IMR-90 (cell line): ENCODE measurements around the gene DEAF1. TPM values are rescaled to one million over a fixed set of nuclear protein-coding genes. Genes with fewer than 3 reads are reported as not detected.

ENCODE experiments used
- ATAC-seq: fragments of 200-7000 bp; cut with Tn5 transposase; 2 replicates; pipeline ENCODE4 v1.9.1; 2020; ENCODE audit warnings: low read depth, mild to moderate bottlenecking, moderate library complexity
- BruUV-seq: library from RNA; stranded (reverse); fragments of 400-500 nt; replicated peaks from 2 replicates; lab custom pipeline; 2021; lab: Mats Ljungman, UMichigan
- CTCF ChIA-PET: fragments of 300-600 bp; formaldehyde crosslinking; extraction: SDS; loops from one replicate; lab custom pipeline; 2021; ENCODE audit warnings: antibody characterized with exemption; lab: Yijun Ruan, JAX
- POLR2A ChIA-PET: fragments of 300-600 bp; sonication (Branson Sonifier 250); formaldehyde crosslinking; loops from one replicate; lab custom pipeline; 2022; ENCODE audit warnings: antibody characterized with exemption; ENCODE audit not compliant: unreplicated experiment; lab: Charles Lee
- DNase-seq: peaks from one replicate; pipeline ENCODE4 v3.0.0; 2013
- H2AFZ ChIP-seq: replicated peaks from 2 replicates; pipeline ENCODE3; 2013; ENCODE audit warnings: low read length, mild to moderate bottlenecking; ENCODE audit not compliant: poor library complexity
- H2AK5ac ChIP-seq: 2 replicates; pipeline ENCODE4 v1.6.1; 2013; ENCODE audit warnings: low read depth, low read length, inconsistent platforms
- H2AK9ac ChIP-seq: replicated peaks from 2 replicates; pipeline ENCODE3; 2013; ENCODE audit warnings: mild to moderate bottlenecking, low read depth, low read length, moderate library complexity; ENCODE audit not compliant: poor library complexity
- H2BK120ac ChIP-seq: 2 replicates; pipeline ENCODE4 v1.6.1; 2013; ENCODE audit warnings: low read depth, low read length, inconsistent platforms
- H2BK15ac ChIP-seq: 3 replicates; pipeline ENCODE4 v1.6.1; 2013; ENCODE audit warnings: low read depth, low read length, inconsistent platforms
- H2BK20ac ChIP-seq: 2 replicates; pipeline ENCODE4 v1.6.1; 2013; ENCODE audit warnings: low read depth, mild to moderate bottlenecking, inconsistent platforms, low read length, moderate library complexity
- H2BK5ac ChIP-seq: 2 replicates; pipeline ENCODE4 v1.6.1; 2013; ENCODE audit warnings: mild to moderate bottlenecking, low read depth, low read length, inconsistent platforms; ENCODE audit not compliant: poor library complexity, severe bottlenecking
- H3K14ac ChIP-seq: replicated peaks from 2 replicates; pipeline ENCODE4 v1.6.1; 2013; ENCODE audit warnings: low read depth, low read length, inconsistent platforms
- H3K18ac ChIP-seq: 2 replicates; pipeline ENCODE4 v1.6.1; 2013; ENCODE audit warnings: low read depth, low read length, control low read depth
- H3K23ac ChIP-seq: 2 replicates; pipeline ENCODE4 v1.6.1; 2013; ENCODE audit warnings: low read depth, low read length, inconsistent platforms
- H3K27ac ChIP-seq: 2 replicates; pipeline ENCODE4 v1.5.1; 2013; ENCODE audit warnings: mild to moderate bottlenecking, control low read depth, low read length; ENCODE audit not compliant: insufficient read depth
- H3K27me3 ChIP-seq: 2 replicates; pipeline ENCODE4 v1.6.1; 2013; ENCODE audit warnings: low read length; ENCODE audit not compliant: control insufficient read depth, insufficient read depth
- H3K36me3 ChIP-seq: 2 replicates; pipeline ENCODE4 v1.6.1; 2013; ENCODE audit warnings: low read length, mixed read lengths; ENCODE audit not compliant: control insufficient read depth, insufficient read depth
- H3K4ac ChIP-seq: 2 replicates; pipeline ENCODE4 v1.6.1; 2013; ENCODE audit warnings: low read depth, low read length, inconsistent platforms
- H3K4me1 ChIP-seq: 2 replicates; pipeline ENCODE4 v1.6.1; 2013; ENCODE audit warnings: low read length, mixed read lengths; ENCODE audit not compliant: control insufficient read depth, insufficient read depth
- H3K4me2 ChIP-seq: 2 replicates; pipeline ENCODE4 v1.6.1; 2013; ENCODE audit warnings: low read depth, mild to moderate bottlenecking, control low read depth, low read length, moderate library complexity
- H3K4me3 ChIP-seq: 2 replicates; pipeline ENCODE4 v1.5.1; 2013; ENCODE audit warnings: low read depth, mild to moderate bottlenecking, control low read depth, low read length, moderate library complexity; ENCODE audit not compliant: insufficient read depth
- H3K56ac ChIP-seq: 2 replicates; pipeline ENCODE4 v1.6.1; 2013; ENCODE audit warnings: low read length, inconsistent platforms; ENCODE audit not compliant: insufficient read depth; ENCODE audit errors: extremely low read depth
- H3K79me1 ChIP-seq, 2 experiments: 2 replicates each; pipeline ENCODE4 v1.6.1; 2013; ENCODE audit warnings: low read length in 2 of 2, inconsistent platforms in 1 of 2, low read depth in 1 of 2
- H3K9ac ChIP-seq: 2 replicates; pipeline ENCODE4 v1.6.1; 2013; ENCODE audit warnings: low read depth, low read length, control low read depth
- H3K9me1 ChIP-seq: 2 replicates; pipeline ENCODE4 v1.6.1; 2013; ENCODE audit warnings: low read length, inconsistent platforms; ENCODE audit not compliant: insufficient read depth
- H3K9me3 ChIP-seq: 2 replicates; pipeline ENCODE4 v1.6.1; 2013; ENCODE audit warnings: low read length; ENCODE audit not compliant: control insufficient read depth, insufficient read depth
- H4K20me1 ChIP-seq: 2 replicates; pipeline ENCODE4 v1.6.1; 2013; ENCODE audit warnings: low read length, inconsistent platforms; ENCODE audit not compliant: insufficient read depth
- H4K5ac ChIP-seq: 2 replicates; pipeline ENCODE4 v1.6.1; 2013; ENCODE audit warnings: mild to moderate bottlenecking, low read depth, low read length, control low read depth
- H4K8ac ChIP-seq, 2 experiments: 2 replicates each; pipeline ENCODE4 v1.6.1; 2013; ENCODE audit warnings: low read depth in 2 of 2, low read length in 2 of 2, control low read depth in 1 of 2, inconsistent platforms in 1 of 2
- H4K91ac ChIP-seq: 2 replicates; pipeline ENCODE4 v1.6.1; 2013; ENCODE audit warnings: low read depth, low read length, inconsistent platforms; ENCODE audit not compliant: insufficient read depth
- BHLHE40 ChIP-seq: fragments of 150-350 bp; IDR thresholded peaks from 2 replicates; pipeline ENCODE4 v1.6.1; 2016; ENCODE audit warnings: mild to moderate bottlenecking, low read depth, low read length
- CEBPB ChIP-seq: IDR thresholded peaks from 2 replicates; pipeline ENCODE4 v1.6.1; 2012; ENCODE audit warnings: low read depth, low read length, improper control_type of control experiment
- CHD1 ChIP-seq: IDR thresholded peaks from 2 replicates; pipeline ENCODE4 v1.6.1; 2012; ENCODE audit warnings: low read depth, low read length, improper control_type of control experiment
- FOS ChIP-seq: fragments of 150-350 bp; IDR thresholded peaks from 2 replicates; pipeline ENCODE4 v1.6.1; 2016; ENCODE audit warnings: low read depth, low read length
- MAFK ChIP-seq: IDR thresholded peaks from 2 replicates; pipeline ENCODE4 v1.6.1; 2012; ENCODE audit warnings: low read depth, low read length, improper control_type of control experiment
- MAZ ChIP-seq: IDR thresholded peaks from 2 replicates; pipeline ENCODE4 v1.6.1; 2012; ENCODE audit warnings: low read depth, mild to moderate bottlenecking, low read length, improper control_type of control experiment, moderate library complexity, borderline replicate concordance
- MXI1 ChIP-seq: IDR thresholded peaks from 2 replicates; pipeline ENCODE4 v1.6.1; 2012; ENCODE audit warnings: low read depth, mild to moderate bottlenecking, low read length, moderate library complexity, borderline replicate concordance
- NFE2L2 ChIP-seq: fragments of 150-350 bp; IDR thresholded peaks from 2 replicates; pipeline ENCODE4 v1.6.1; 2016; ENCODE audit warnings: low read depth, mild to moderate bottlenecking, low read length
- POLR2A ChIP-seq: IDR thresholded peaks from 2 replicates; pipeline ENCODE4 v1.6.1; 2012; ENCODE audit warnings: mild to moderate bottlenecking, low read depth, low read length
- RAD21 ChIP-seq: IDR thresholded peaks from 2 replicates; pipeline ENCODE4 v1.6.1; 2012; ENCODE audit warnings: low read length, improper control_type of control experiment
- RCOR1 ChIP-seq: IDR thresholded peaks from 2 replicates; pipeline ENCODE4 v1.6.1; 2012; ENCODE audit warnings: mild to moderate bottlenecking, low read length, improper control_type of control experiment; ENCODE audit not compliant: insufficient replicate concordance
- RFX5 ChIP-seq: IDR thresholded peaks from 2 replicates; pipeline ENCODE4 v1.8.0; 2012; ENCODE audit warnings: low read depth, mild to moderate bottlenecking, low read length, moderate library complexity
- SMC3 ChIP-seq: fragments of 150-350 bp; IDR thresholded peaks from 2 replicates; pipeline ENCODE4 v1.6.1; 2016; ENCODE audit warnings: low read depth, mild to moderate bottlenecking, antibody characterized with exemption, low read length, moderate library complexity
- WGBS, 2 experiments: methylation state at CpG; one replicate each; pipeline versions ENCODE4 v1.1.5 to v1.1.7; 2013; ENCODE audit warnings: missing lambda C conversion rate in 2 of 2; ENCODE audit not compliant: insufficient read length in 1 of 2; ENCODE audit errors: extremely low coverage in 2 of 2; 5-methylcytosine and 5-hydroxymethylcytosine counted together
- dilution Hi-C: fragments of 300-500 bp; cut with HindIII; formaldehyde crosslinking; loops from one replicate; pipeline ENCODE4 v1.14.3; 2018; ENCODE audit warnings: low sequenced_read_pairs; ENCODE audit not compliant: unreplicated experiment
- in situ Hi-C: fragments of 300-500 bp; cut with MboI; formaldehyde crosslinking; loops from 3 replicates; pipeline ENCODE4 v1.14.3; 2019; ENCODE audit warnings: low sequenced_read_pairs, inconsistent platforms, mixed read lengths
- intact Hi-C: fragments of 100-400 bp; cut with micrococcal nuclease; formaldehyde crosslinking; loops from 2 replicates; pipeline ENCODE4 v1.10.0; 2022
- polyA plus RNA-seq, 3 experiments: library from polyadenylated mRNA; depleted of rRNA; stranded (reverse); fragments of >200 nt; gene quantifications; 2 replicates each; pipeline ENCODE4 v1.2.3, GENCODE V29; 2012; ENCODE audit warnings: low replicate concordance in 1 of 3
- total RNA-seq: library from RNA; depleted of rRNA; stranded (reverse); fragments of >200 nt; gene quantifications from 2 replicates; pipeline ENCODE4 v1.2.3, GENCODE V29; 2012
- TF ChIP-seq, protein P1 (sequence below): fragments of 150-350 bp; IDR thresholded peaks from 2 replicates; pipeline ENCODE4 v1.6.1; 2017; ENCODE audit warnings: mild to moderate bottlenecking, antibody characterized with exemption, low read length, low read depth
- TF ChIP-seq, protein P2 (sequence below): conservative IDR thresholded peaks from 2 replicates; pipeline ENCODE4 v1.5.1; 2012; ENCODE audit warnings: mild to moderate bottlenecking, low read depth, low read length, improper control_type of control experiment
- TF ChIP-seq, protein P3 (sequence below): fragments of 150-350 bp; IDR thresholded peaks from 2 replicates; pipeline ENCODE4 v1.6.1; 2016; ENCODE audit warnings: low read depth, mild to moderate bottlenecking, low read length, moderate library complexity, borderline replicate concordance

The DEAF1 gene
- total and polyA plus RNA-seq, 2 of the 4 experiments (the other 2 are of a cell fraction): 22.9 to 31.6 TPM

DNA sequence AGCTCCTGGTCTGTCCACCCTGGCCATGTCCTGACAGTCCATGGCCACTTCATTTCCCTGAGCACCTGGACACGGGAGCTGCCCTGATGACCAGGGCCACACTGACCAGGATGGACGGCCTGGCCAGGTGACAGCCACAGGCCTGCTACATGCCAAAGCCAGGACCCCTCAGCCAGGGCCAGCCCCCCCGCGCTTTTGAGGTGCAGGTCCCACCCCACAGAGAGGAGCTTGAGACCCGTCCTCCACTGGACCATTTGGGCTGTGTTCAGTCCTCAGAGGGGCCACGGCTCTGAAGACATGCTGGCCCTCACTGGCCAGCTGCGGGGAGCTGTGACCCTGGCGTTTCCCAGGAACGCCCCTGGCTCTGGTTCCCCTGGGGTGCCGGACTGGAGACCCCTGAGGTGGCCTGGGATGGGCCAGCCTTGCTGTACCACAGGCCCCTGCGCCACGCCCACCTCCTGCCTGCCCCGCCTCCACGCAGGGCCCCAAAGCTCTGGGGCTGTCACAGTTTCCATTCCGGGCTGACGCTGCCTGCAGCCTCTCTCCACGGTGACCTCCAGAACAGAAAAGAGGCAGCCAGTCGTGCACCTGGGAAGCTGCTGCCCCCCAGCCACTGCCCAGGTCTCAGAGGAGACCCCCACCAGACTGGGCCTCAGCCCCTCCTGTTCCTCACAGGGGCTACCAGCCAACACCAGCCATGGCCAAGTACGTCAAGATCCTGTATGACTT lies 29.2 kb upstream of the DEAF1 start:
- H3K9me1 ChIP-seq: no peaks in the 10 kb centered on the region
- POLR2A ChIA-PET: no interaction called here
- H2BK15ac ChIP-seq: no peak overlapping the region
- no peak overlapping the region for H4K8ac ChIP-seq
- H3K4me1 ChIP-seq: peaks cover 6% of the 10 kb centered on the region
- TF ChIP-seq, protein P1, sequence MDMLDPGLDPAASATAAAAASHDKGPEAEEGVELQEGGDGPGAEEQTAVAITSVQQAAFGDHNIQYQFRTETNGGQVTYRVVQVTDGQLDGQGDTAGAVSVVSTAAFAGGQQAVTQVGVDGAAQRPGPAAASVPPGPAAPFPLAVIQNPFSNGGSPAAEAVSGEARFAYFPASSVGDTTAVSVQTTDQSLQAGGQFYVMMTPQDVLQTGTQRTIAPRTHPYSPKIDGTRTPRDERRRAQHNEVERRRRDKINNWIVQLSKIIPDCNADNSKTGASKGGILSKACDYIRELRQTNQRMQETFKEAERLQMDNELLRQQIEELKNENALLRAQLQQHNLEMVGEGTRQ: no peak
- TF ChIP-seq MXI1 (no peak), CHD1 (no peak), RFX5 (no peak), MAFK (no peak), FOS (no peak), NFE2L2 (no peak), RCOR1 (no peak), POLR2A (no peak), RAD21 (no peak), CEBPB (no peak), SMC3 (no peak), BHLHE40 (no peak), MAZ (no peak)
- TF ChIP-seq, protein P2, sequence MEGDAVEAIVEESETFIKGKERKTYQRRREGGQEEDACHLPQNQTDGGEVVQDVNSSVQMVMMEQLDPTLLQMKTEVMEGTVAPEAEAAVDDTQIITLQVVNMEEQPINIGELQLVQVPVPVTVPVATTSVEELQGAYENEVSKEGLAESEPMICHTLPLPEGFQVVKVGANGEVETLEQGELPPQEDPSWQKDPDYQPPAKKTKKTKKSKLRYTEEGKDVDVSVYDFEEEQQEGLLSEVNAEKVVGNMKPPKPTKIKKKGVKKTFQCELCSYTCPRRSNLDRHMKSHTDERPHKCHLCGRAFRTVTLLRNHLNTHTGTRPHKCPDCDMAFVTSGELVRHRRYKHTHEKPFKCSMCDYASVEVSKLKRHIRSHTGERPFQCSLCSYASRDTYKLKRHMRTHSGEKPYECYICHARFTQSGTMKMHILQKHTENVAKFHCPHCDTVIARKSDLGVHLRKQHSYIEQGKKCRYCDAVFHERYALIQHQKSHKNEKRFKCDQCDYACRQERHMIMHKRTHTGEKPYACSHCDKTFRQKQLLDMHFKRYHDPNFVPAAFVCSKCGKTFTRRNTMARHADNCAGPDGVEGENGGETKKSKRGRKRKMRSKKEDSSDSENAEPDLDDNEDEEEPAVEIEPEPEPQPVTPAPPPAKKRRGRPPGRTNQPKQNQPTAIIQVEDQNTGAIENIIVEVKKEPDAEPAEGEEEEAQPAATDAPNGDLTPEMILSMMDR: no peak
- TF ChIP-seq, protein P3, sequence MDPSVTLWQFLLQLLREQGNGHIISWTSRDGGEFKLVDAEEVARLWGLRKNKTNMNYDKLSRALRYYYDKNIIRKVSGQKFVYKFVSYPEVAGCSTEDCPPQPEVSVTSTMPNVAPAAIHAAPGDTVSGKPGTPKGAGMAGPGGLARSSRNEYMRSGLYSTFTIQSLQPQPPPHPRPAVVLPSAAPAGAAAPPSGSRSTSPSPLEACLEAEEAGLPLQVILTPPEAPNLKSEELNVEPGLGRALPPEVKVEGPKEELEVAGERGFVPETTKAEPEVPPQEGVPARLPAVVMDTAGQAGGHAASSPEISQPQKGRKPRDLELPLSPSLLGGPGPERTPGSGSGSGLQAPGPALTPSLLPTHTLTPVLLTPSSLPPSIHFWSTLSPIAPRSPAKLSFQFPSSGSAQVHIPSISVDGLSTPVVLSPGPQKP: no peak
- in situ Hi-C loops (no loop called here), intact Hi-C loops (loop anchor here (10.0 kb wide), 1 partner anchor 169 kb away; no protein-coding TSS in a partner anchor), dilution Hi-C loops (no loop called here)
- H2BK120ac ChIP-seq: no peak overlapping the region
- H3K14ac ChIP-seq: no peak overlapping the region
- no peaks in the 10 kb centered on the region for H3K9me3 ChIP-seq
- no peak overlapping the region for H3K4ac ChIP-seq
- no peaks in the 10 kb centered on the region for H3K79me1 ChIP-seq
- H3K23ac ChIP-seq: no peak overlapping the region
- H2AK9ac ChIP-seq: no peak overlapping the region
- H2AFZ ChIP-seq: peak overlapping the region; percentile 33
- no peak overlapping the region for H3K18ac ChIP-seq
- no peak overlapping the region for H3K9ac ChIP-seq
- H3K27ac ChIP-seq: no peak overlapping the region
- H4K91ac ChIP-seq: no peak overlapping the region
- H4K5ac ChIP-seq: no peak overlapping the region
- WGBS, 2 experiments: 74% methylated on average over 7 of the region's 19 CpGs; no CpG with 5 or more reads in 1 of the 2 experiments
- no peak overlapping the region for H2BK5ac ChIP-seq
- BruUV-seq: no TSS peak
- no peak overlapping the region for H2BK20ac ChIP-seq
- peaks cover 9% of the 10 kb centered on the region; the same call in 1 of the 2 replicates for H3K27me3 ChIP-seq
- no peak overlapping the region for H3K4me2 ChIP-seq
- H3K4me3 ChIP-seq: no peak overlapping the region
- no peak overlapping the region for H3K56ac ChIP-seq
- CTCF ChIA-PET: no interaction called here
- DNase-seq (no peak), ATAC-seq (no peak)
- no peaks in the 10 kb centered on the region for H3K36me3 ChIP-seq
- H2AK5ac ChIP-seq: no peak overlapping the region
- no peaks in the 10 kb centered on the region for H4K20me1 ChIP-seq
